ENCODE results near the gene MMP24. TPM values are rescaled to one million over a fixed set of nuclear protein-coding genes. Genes with fewer than 3 reads are reported as not detected.

The MMP24 gene
- total RNA-seq, 6 experiments from 2014 or later: 0.27 to 1.5 (median 0.84) TPM

- TF ChIP-seq CTCF (IDR thresholded peaks at IDR 0.05) (no peak), POLR2A (IDR thresholded peaks at IDR 0.05) (no peak)
- Histone ChIP-seq H3K4me3 (no peak overlapping the region), H3K27ac (no peak overlapping the region), H3K36me3 (peaks cover 0 to 20% (median 7%) of the 10 kb centered on the region in 4 donors), H3K4me1 (peaks cover 0 to 12% (median 4%) of the 10 kb centered on the region in 4 donors), H3K9me3 (no peaks in the 10 kb centered on the region), H3K27me3 (no peaks in the 10 kb centered on the region)
- DNase-seq (no peak), ATAC-seq (no peak)
- WGBS (ENCODE audit: insufficient coverage, low coverage, low lambda C conversion rate, missing lambda C conversion rate): 96% methylated on average over 13 of the region's 24 CpGs
- intact Hi-C loops (cut with DNase I): loop anchor here (5.0 to 10.0 kb wide), 3 partner anchors 60 to 132 kb away; partner anchors contain the start of gene EDEM2 (in 1 of the 2)
Measured at GRCh38 chr20:35274172-35275092, 47.9 kb downstream of the MMP24 start.

GRCh38 chr20:35275741-35276251 is 49.3 kb downstream of the MMP24 start:
- no peak for ATAC-seq
- no peak overlapping the region for H3K27ac ChIP-seq
- TF ChIP-seq CTCF (IDR thresholded peaks at IDR 0.05): no peak
- no peak for TF ChIP-seq POLR2A (IDR thresholded peaks at IDR 0.05)
- intact Hi-C loops (cut with DNase I): loop anchor here in 1 of 2 donors (10.0 kb wide), 2 partner anchors 61 to 131 kb away; partner anchors contain the start of gene EDEM2
- H3K9me3 ChIP-seq: no peaks in the 10 kb centered on the region
- 92% methylated on average over 2 of the region's 12 CpGs for WGBS (ENCODE audit: insufficient coverage, low coverage, low lambda C conversion rate, missing lambda C conversion rate)
- H3K36me3 ChIP-seq: peaks cover 0 to 33% (median 14%) of the 10 kb centered on the region in 4 donors
- no peak overlapping the region for H3K4me3 ChIP-seq
- H3K4me1 ChIP-seq: peaks cover 0 to 10% (median 4%) of the 10 kb centered on the region in 4 donors
- no peak for DNase-seq
- no peaks in the 10 kb centered on the region for H3K27me3 ChIP-seq

- peak overlapping the region in 2 of 3 donors; percentile 91 to 97 for H3K27ac ChIP-seq
- no peak for ATAC-seq
- intact Hi-C loops (cut with DNase I): loop anchor here in 1 of 2 donors (10.0 kb wide), 2 partner anchors 62 to 132 kb away; partner anchors contain the start of gene EDEM2
- peak overlapping the region in 2 of 3 donors; percentile 76 to 80 for H3K4me3 ChIP-seq
- peaks cover 0 to 33% (median 14%) of the 10 kb centered on the region in 4 donors for H3K36me3 ChIP-seq
- no CpG with 5 or more reads among the region's 6 CpGs for WGBS (ENCODE audit: insufficient coverage, low coverage, low lambda C conversion rate, missing lambda C conversion rate)
- no peak for DNase-seq
- H3K27me3 ChIP-seq: no peaks in the 10 kb centered on the region
- H3K9me3 ChIP-seq: no peaks in the 10 kb centered on the region
- TF ChIP-seq CTCF (IDR thresholded peaks at IDR 0.05) (no peak), POLR2A (IDR thresholded peaks at IDR 0.05) (no peak)
- H3K4me1 ChIP-seq: peaks cover 0 to 10% (median 4%) of the 10 kb centered on the region in 4 donors
Measured at GRCh38 chr20:35276408-35276807, 49.9 kb downstream of the MMP24 start.

- 0% methylated on average over 9 of the region's 10 CpGs for WGBS (ENCODE audit: insufficient coverage, low coverage, low lambda C conversion rate, missing lambda C conversion rate)
- H3K36me3 ChIP-seq: peaks cover 0 to 33% (median 12%) of the 10 kb centered on the region in 4 donors
- no peak for ATAC-seq
Measured at GRCh38 chr20:35277127-35277526, 50.6 kb downstream of the MMP24 start.

More at GRCh38 chr20:35277127-35277526, 50.6 kb downstream of the MMP24 start:
- peak overlapping the region; percentile 76 to 87 (median 80) for H3K4me3 ChIP-seq
- no peak for DNase-seq
- intact Hi-C loops (cut with DNase I): loop anchor here in 1 of 2 donors (10.0 kb wide), 2 partner anchors 62 to 132 kb away; partner anchors contain the start of gene EDEM2
- TF ChIP-seq POLR2A (IDR thresholded peaks at IDR 0.05): no peak
- no peak for TF ChIP-seq CTCF (IDR thresholded peaks at IDR 0.05)
- H3K4me1 ChIP-seq: peaks cover 0 to 10% (median 4%) of the 10 kb centered on the region in 4 donors
- H3K27me3 ChIP-seq: no peaks in the 10 kb centered on the region
- no peaks in the 10 kb centered on the region for H3K9me3 ChIP-seq
- peak overlapping the region; percentile 91 to 97 (median 94) for H3K27ac ChIP-seq

All from right lobe of liver (tissue), 6 donors.